Measurements from ENCODE around the gene PSMD3.

GRCh38 chr17:40025559-40025958 lies 45.0 kb downstream of the PSMD3 start:
- TF ChIP-seq CTCF (IDR thresholded peaks at IDR 0.05) (no peak), POLR2A (IDR thresholded peaks at IDR 0.05) (no peak)

Measured in Peyer's patch (tissue), 4 donors.